H1 (cell line): ENCODE measurements around the gene SLC13A4. TPM values are rescaled to one million over a fixed set of nuclear protein-coding genes. Genes with fewer than 3 reads are reported as not detected.
"Not testable (repeated sequence)": the region's sequence is repeated elsewhere in the genome, so short reads cannot be mapped to it uniquely, and the experiment has no call there.

Experiments
- CTCF ChIA-PET: fragments of 300-600 bp; sonication (Branson Sonifier 250); formaldehyde crosslinking; loops from one replicate; lab custom pipeline; 2021; ENCODE audit not compliant: partially characterized antibody; lab: Charles Lee
- POLR2A ChIA-PET: fragments of 300-600 bp; sonication (Branson Sonifier 250); formaldehyde crosslinking; loops from one replicate; lab custom pipeline; 2021; ENCODE audit warnings: inconsistent platforms; ENCODE audit not compliant: partially characterized antibody; lab: Charles Lee
- DNase-seq, 2 experiments: peaks; one replicate each; pipeline versions ENCODE4 v3.0.0 to v3.0.0-alpha.2; 2010 to 2022; ENCODE audit warnings: low spot score in 2 of 2, low read depth in 1 of 2, mixed read lengths in 1 of 2
- FAIRE-seq: peaks from 2 replicates; lab custom pipeline; 2011; peaks lifted over from hg19 to GRCh38; lab: Jason Lieb, UNC
- H2AFZ ChIP-seq: 2 replicates; pipeline ENCODE4 v1.8.1; 2012; ENCODE audit warnings: low read length, inconsistent platforms
- H2AK5ac ChIP-seq: 2 replicates; pipeline ENCODE4 v1.6.1; 2013; ENCODE audit warnings: low read depth, low read length
- H2BK120ac ChIP-seq: replicated peaks from 2 replicates; pipeline ENCODE3; 2013; ENCODE audit warnings: low read depth, low read length, inconsistent platforms
- H2BK12ac ChIP-seq: 2 replicates; pipeline ENCODE4 v1.6.1; 2013; ENCODE audit warnings: low read depth, low read length
- H2BK15ac ChIP-seq: 2 replicates; pipeline ENCODE4 v1.6.1; 2013; ENCODE audit warnings: low read length
- H2BK20ac ChIP-seq: 2 replicates; pipeline ENCODE4 v1.6.1; 2013; ENCODE audit warnings: low read length
- H2BK5ac ChIP-seq: 2 replicates; pipeline ENCODE4 v1.6.1; 2013; ENCODE audit warnings: low read depth, low read length
- H3K14ac ChIP-seq: 2 replicates; pipeline ENCODE4 v1.6.1; 2013; ENCODE audit warnings: inconsistent platforms; ENCODE audit not compliant: insufficient read length
- H3K18ac ChIP-seq: 2 replicates; pipeline ENCODE4 v1.6.1; 2013; ENCODE audit warnings: low read length; ENCODE audit errors: extremely low read depth
- H3K23ac ChIP-seq: 2 replicates; pipeline ENCODE4 v1.6.1; 2013; ENCODE audit warnings: inconsistent platforms; ENCODE audit not compliant: insufficient read length
- H3K23me2 ChIP-seq: 2 replicates; pipeline ENCODE4 v1.6.1; 2013; ENCODE audit warnings: low read depth, low read length
- H3K27ac ChIP-seq: 2 replicates; pipeline ENCODE4 v1.6.1; 2011; ENCODE audit warnings: low read depth, low read length, inconsistent platforms
- H3K27me3 ChIP-seq, 4 experiments: replicated peaks in 1 of 4; 1 replicate in 1 of 4; 2 replicates in 3 of 4; pipeline versions ENCODE4 v1.6.1 to v1.8.1; 2011 to 2013; ENCODE audit warnings: low read length in 3 of 4, mild to moderate bottlenecking in 3 of 4, inconsistent platforms in 2 of 4, mixed read lengths in 2 of 4, moderate library complexity in 1 of 4; ENCODE audit not compliant: control insufficient read depth in 3 of 4, insufficient read depth in 3 of 4; ENCODE audit errors: extremely low read depth in 1 of 4
- H3K36me3 ChIP-seq, 4 experiments: 2 replicates each; pipeline versions ENCODE4 v1.6.1 to v1.8.1; 2011 to 2013; ENCODE audit warnings: mild to moderate bottlenecking in 4 of 4, low read length in 3 of 4, moderate library complexity in 2 of 4, control low read depth in 1 of 4, inconsistent platforms in 1 of 4; ENCODE audit not compliant: insufficient read depth in 4 of 4, control insufficient read depth in 2 of 4
- H3K4ac ChIP-seq: replicated peaks from 2 replicates; pipeline ENCODE3; 2013; ENCODE audit warnings: low read length, low read depth, mixed read lengths, inconsistent platforms; ENCODE audit not compliant: insufficient read length
- H3K4me1 ChIP-seq, 4 experiments: replicated peaks in 1 of 4; 1 replicate in 1 of 4; 2 replicates in 3 of 4; pipeline versions ENCODE4 v1.6.1 to v1.8.1; 2011 to 2013; ENCODE audit warnings: low read length in 3 of 4, inconsistent platforms in 2 of 4, mixed read lengths in 1 of 4; ENCODE audit not compliant: insufficient read depth in 4 of 4, control insufficient read depth in 3 of 4
- H3K4me2 ChIP-seq, 2 experiments: 2 replicates each; pipeline versions ENCODE4 v1.6.1 to v1.8.1; 2011 to 2013; ENCODE audit warnings: low read depth in 2 of 2, low read length in 2 of 2, control low read depth in 1 of 2, inconsistent platforms in 1 of 2, mild to moderate bottlenecking in 1 of 2; ENCODE audit not compliant: insufficient read depth in 1 of 2
- H3K4me3 ChIP-seq, 4 experiments: fragments of 200-600, 300-600 bp in 1 of 4; sonication (generic), shearing (Covaris generic), sonication (Bioruptor Twin) in 1 of 4; 2 replicates each; pipeline versions ENCODE4 v1.5.1 to v1.8.1; 2011 to 2016; ENCODE audit warnings: low read length in 4 of 4, low read depth in 3 of 4, control low read depth in 2 of 4, inconsistent platforms in 2 of 4, mild to moderate bottlenecking in 2 of 4, mixed read lengths in 1 of 4, moderate library complexity in 1 of 4; ENCODE audit not compliant: insufficient read depth in 2 of 4; ENCODE audit errors: extremely low read depth in 1 of 4
- H3K56ac ChIP-seq: replicated peaks from 2 replicates; pipeline ENCODE3; 2013; ENCODE audit warnings: low read depth, mild to moderate bottlenecking, mixed read lengths, low read length, inconsistent platforms; ENCODE audit not compliant: insufficient read length
- H3K79me1 ChIP-seq: 2 replicates; pipeline ENCODE4 v1.6.1; 2013; ENCODE audit warnings: low read depth, low read length, control low read depth
- H3K79me2 ChIP-seq, 2 experiments: 2 replicates each; pipeline versions ENCODE4 v1.6.1 to v1.8.1; 2012 to 2013; ENCODE audit warnings: low read length in 2 of 2, mild to moderate bottlenecking in 2 of 2, inconsistent platforms in 1 of 2; ENCODE audit not compliant: insufficient read depth in 2 of 2, control insufficient read depth in 1 of 2
- H3K9ac ChIP-seq, 4 experiments: replicated peaks in 1 of 4; 1 replicate in 1 of 4; 2 replicates in 3 of 4; pipeline versions ENCODE4 v1.6.1 to v1.8.1; 2011 to 2013; ENCODE audit warnings: low read depth in 3 of 4, low read length in 3 of 4, control low read depth in 2 of 4, mild to moderate bottlenecking in 2 of 4, moderate library complexity in 2 of 4, inconsistent platforms in 1 of 4; ENCODE audit errors: extremely low read depth in 1 of 4
- H3K9me3 ChIP-seq, 2 experiments: 2 replicates each; pipeline versions ENCODE4 v1.6.1 to v1.8.1; 2012 to 2013; ENCODE audit warnings: mild to moderate bottlenecking in 2 of 2, moderate library complexity in 2 of 2, control low read depth in 1 of 2, inconsistent platforms in 1 of 2, low read depth in 1 of 2, low read length in 1 of 2, mixed read lengths in 1 of 2; ENCODE audit not compliant: insufficient read depth in 2 of 2
- H4K20me1 ChIP-seq, 2 experiments: replicated peaks in 1 of 2; 2 replicates each; pipeline versions ENCODE3 to v1.8.1; 2011 to 2013; ENCODE audit warnings: inconsistent platforms in 2 of 2, low read length in 2 of 2, mild to moderate bottlenecking in 1 of 2; ENCODE audit not compliant: insufficient read depth in 2 of 2, control insufficient read depth in 1 of 2
- H4K5ac ChIP-seq: 2 replicates; pipeline ENCODE4 v1.6.1; 2013; ENCODE audit warnings: low read length, low read depth, mixed read lengths, inconsistent platforms; ENCODE audit not compliant: insufficient read length
- H4K8ac ChIP-seq: 2 replicates; pipeline ENCODE4 v1.8.0; 2013; ENCODE audit warnings: mild to moderate bottlenecking, moderate library complexity, low read length, inconsistent platforms; ENCODE audit not compliant: insufficient read depth; ENCODE audit errors: extremely low read depth
- H4K91ac ChIP-seq: replicated peaks from 2 replicates; pipeline ENCODE3; 2013; ENCODE audit warnings: low read length, mixed read lengths, inconsistent platforms; ENCODE audit not compliant: insufficient read length
- WGBS, 2 experiments: shearing (Covaris generic) in 1 of 2; methylation state at CpG; one replicate each; pipeline versions ENCODE4 v1.1.6 to v1.1.7; 2013 to 2015; ENCODE audit warnings: low lambda C conversion rate in 2 of 2, mixed read lengths in 2 of 2, inconsistent platforms in 1 of 2, low coverage in 1 of 2, missing lambda C conversion rate in 1 of 2; ENCODE audit not compliant: insufficient replicate concordance in 2 of 2, insufficient coverage in 1 of 2, insufficient read length in 1 of 2; ENCODE audit errors: extremely low coverage in 1 of 2, missing lambda C conversion rate in 1 of 2; 5-methylcytosine and 5-hydroxymethylcytosine counted together
- polyA plus RNA-seq, 7 experiments: library from polyadenylated mRNA; depleted of rRNA in 3 of 7; stranded (reverse) in 5 of 7; unstranded in 2 of 7; fragments of >200 nt in 5 of 7; fragments of 200-250 nt in 2 of 7; gene quantifications; 1 replicate in 5 of 7; 2 replicates in 1 of 7; 4 replicates in 1 of 7; pipeline versions ENCODE4 v1.2.1 to v1.2.3, GENCODE V29; 2011 to 2013; ENCODE audit warnings: missing spikeins in 2 of 7, mixed read lengths in 2 of 7
- total RNA-seq: library from RNA; stranded (reverse); fragmentation: NEBNext Ultra II Directional; extraction: Animal tissue kit (Norgen Biotek cat#: 25700); gene quantifications from 2 replicates; pipeline ENCODE4 v1.2.1, GENCODE V29; 2021

Gene SLC13A4
- total and polyA plus RNA-seq, 2 of the 8 experiments (the other 6 are each of a cell fraction or from before 2014, with no cell fraction given), result 3.9 to 7.5 TPM

GRCh38 chr7:135737306-135737647, 9.3 kb upstream of the SLC13A4 start:
- H2BK5ac ChIP-seq, H3K4ac ChIP-seq, H3K18ac ChIP-seq, H4K20me1 ChIP-seq, H3K56ac ChIP-seq, H4K91ac ChIP-seq, H3K79me2 ChIP-seq, H2BK12ac ChIP-seq, H3K4me2 ChIP-seq, H3K4me3 ChIP-seq, H3K27ac ChIP-seq, H4K5ac ChIP-seq, FAIRE-seq, H3K9ac ChIP-seq, DNase-seq, H3K23ac ChIP-seq, H3K4me1 ChIP-seq, H3K36me3 ChIP-seq, H3K79me1 ChIP-seq, H2BK120ac ChIP-seq, H3K23me2 ChIP-seq, H2AFZ ChIP-seq, H3K9me3 ChIP-seq, H3K27me3 ChIP-seq, H2AK5ac ChIP-seq, H3K14ac ChIP-seq, H4K8ac ChIP-seq, H2BK15ac ChIP-seq: not testable (repeated sequence)
- WGBS, 2 experiments, result 87% methylated on average over 8 of the region's 10 CpGs; no CpG with 5 or more reads in 1 of the 2 experiments
- POLR2A ChIA-PET, result interaction anchor here (1.2 kb wide), 1 partner anchor 9 kb away, joined by 4 read pairs; the partner anchor contains the start of gene SLC13A4
- CTCF ChIA-PET, result interaction anchor here (0.6 to 5.5 kb wide), 19 partner anchors 10 to 630 kb away, joined by 3 to 32 read pairs (median 4); partner anchors contain the start of genes FAM180A and SLC13A4
- H2BK20ac ChIP-seq, result 0 out of 2 replicates have a peak overlapping the region, but pooled peaks have one; percentile 64
